ENCODE data around the gene GABRR3.

Gene GABRR3

DNA sequence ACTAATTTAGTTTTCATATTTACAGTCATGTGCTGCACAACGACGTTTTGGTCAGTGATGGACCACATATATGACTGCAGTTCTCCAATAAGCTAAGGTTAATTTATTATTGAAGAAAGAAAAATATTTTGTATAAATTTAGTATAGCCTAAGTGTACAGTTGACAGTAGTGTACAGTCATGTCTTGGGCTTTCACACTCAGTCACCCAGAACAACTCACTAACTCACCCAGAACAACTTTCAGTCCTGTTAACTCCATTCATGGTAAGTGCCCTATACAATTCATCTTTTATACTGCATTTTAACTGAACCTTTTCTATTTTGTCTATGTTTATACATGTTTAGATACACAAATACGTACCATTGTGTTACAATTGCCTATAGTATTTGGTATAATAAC lies 3.8 kb upstream of the GABRR3 start:
- TF ChIP-seq, protein P1, sequence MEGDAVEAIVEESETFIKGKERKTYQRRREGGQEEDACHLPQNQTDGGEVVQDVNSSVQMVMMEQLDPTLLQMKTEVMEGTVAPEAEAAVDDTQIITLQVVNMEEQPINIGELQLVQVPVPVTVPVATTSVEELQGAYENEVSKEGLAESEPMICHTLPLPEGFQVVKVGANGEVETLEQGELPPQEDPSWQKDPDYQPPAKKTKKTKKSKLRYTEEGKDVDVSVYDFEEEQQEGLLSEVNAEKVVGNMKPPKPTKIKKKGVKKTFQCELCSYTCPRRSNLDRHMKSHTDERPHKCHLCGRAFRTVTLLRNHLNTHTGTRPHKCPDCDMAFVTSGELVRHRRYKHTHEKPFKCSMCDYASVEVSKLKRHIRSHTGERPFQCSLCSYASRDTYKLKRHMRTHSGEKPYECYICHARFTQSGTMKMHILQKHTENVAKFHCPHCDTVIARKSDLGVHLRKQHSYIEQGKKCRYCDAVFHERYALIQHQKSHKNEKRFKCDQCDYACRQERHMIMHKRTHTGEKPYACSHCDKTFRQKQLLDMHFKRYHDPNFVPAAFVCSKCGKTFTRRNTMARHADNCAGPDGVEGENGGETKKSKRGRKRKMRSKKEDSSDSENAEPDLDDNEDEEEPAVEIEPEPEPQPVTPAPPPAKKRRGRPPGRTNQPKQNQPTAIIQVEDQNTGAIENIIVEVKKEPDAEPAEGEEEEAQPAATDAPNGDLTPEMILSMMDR (IDR thresholded peaks at IDR 0.05; ENCODE audit: low read depth, low read length, missing control alignments) = no peak
- no peak for DNase-seq
- H3K27me3 ChIP-seq (replicated peaks) = peaks cover 2% of the 10 kb centered on the region
- in situ Hi-C loops (cut with HindIII; ENCODE audit: low pct_ligation_motif_present, low sequenced_read_pairs) = no loop called here
- H3K4me3 ChIP-seq (ENCODE audit: low read depth, low read length) = no peak overlapping the region
- H3K36me3 ChIP-seq (replicated peaks) = no peaks in the 10 kb centered on the region
- no peak overlapping the region for H3K27ac ChIP-seq

DNA sequence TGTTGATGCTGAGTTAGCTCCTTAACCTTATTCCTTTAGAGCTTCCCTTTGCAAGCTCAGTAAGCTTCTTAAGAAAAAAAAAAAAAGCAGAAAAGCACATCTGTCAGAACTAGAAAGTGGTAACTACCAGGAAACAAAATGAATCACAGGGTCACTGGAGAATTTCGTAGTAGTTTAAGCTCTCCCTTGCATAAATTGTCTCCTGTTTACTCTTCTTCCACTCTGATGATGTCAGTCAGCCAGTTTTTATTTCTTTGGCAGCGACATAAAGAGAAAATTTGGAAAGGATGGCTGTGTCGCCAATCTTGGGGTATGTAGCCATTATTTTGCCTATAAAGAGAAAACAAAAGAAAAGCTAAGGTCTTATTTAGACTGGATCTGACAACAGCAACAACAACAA lies 3.2 kb upstream of the GABRR3 start:
- in situ Hi-C loops (cut with HindIII; ENCODE audit: low pct_ligation_motif_present, low sequenced_read_pairs) = no loop called here
- TF ChIP-seq, protein P1 (IDR thresholded peaks at IDR 0.05; ENCODE audit: low read depth, low read length, missing control alignments) = no peak
- Histone ChIP-seq H3K27me3 (replicated peaks) (peaks cover 3% of the 10 kb centered on the region), H3K27ac (no peak overlapping the region), H3K36me3 (replicated peaks) (no peaks in the 10 kb centered on the region), H3K4me3 (ENCODE audit: low read depth, low read length) (no peak overlapping the region)
- no peak for DNase-seq

DNA sequence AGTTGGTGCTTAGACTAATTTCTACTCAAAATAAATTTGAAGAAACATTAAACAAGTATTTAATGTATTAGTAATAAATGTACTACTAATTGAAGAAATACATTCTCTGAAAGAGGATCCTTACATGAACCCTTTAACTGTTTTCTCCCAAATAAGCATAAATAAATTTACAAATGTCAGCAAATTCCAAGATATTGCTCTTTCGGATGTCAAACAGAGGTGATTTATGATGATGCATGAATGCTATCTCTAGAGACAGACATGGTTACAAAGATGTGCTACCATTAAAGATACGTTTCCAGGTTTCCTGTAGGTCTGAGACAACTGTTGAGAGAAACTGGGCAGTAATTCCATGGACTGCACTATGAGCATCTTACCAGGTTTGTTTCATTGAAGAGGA lies 629 bp downstream of the GABRR3 start:
- no peak overlapping the region for H3K4me3 ChIP-seq (ENCODE audit: low read depth, low read length)
- peaks cover 3% of the 10 kb centered on the region for H3K27me3 ChIP-seq (replicated peaks)
- no peak overlapping the region for H3K27ac ChIP-seq
- DNase-seq = no peak
- TF ChIP-seq, protein P1 (IDR thresholded peaks at IDR 0.05; ENCODE audit: low read depth, low read length, missing control alignments) = no peak
- in situ Hi-C loops (cut with HindIII; ENCODE audit: low pct_ligation_motif_present, low sequenced_read_pairs) = no loop called here
- H3K36me3 ChIP-seq (replicated peaks) = no peaks in the 10 kb centered on the region

- Histone ChIP-seq H3K4me3 (ENCODE audit: low read depth, low read length) (no peak overlapping the region), H3K27me3 (replicated peaks) (peaks cover 3% of the 10 kb centered on the region), H3K36me3 (replicated peaks) (no peaks in the 10 kb centered on the region), H3K27ac (no peak overlapping the region)
- TF ChIP-seq, protein P1 (IDR thresholded peaks at IDR 0.05; ENCODE audit: low read depth, low read length, missing control alignments) = no peak
- in situ Hi-C loops (cut with HindIII; ENCODE audit: low pct_ligation_motif_present, low sequenced_read_pairs) = no loop called here
- no peak for DNase-seq
These were observed 1.1 kb downstream of the GABRR3 start for GRCh38 chr3:98034036-98034435.

GRCh38 chr3:98032904-98033303 lies 2.2 kb downstream of the GABRR3 start:
- Histone ChIP-seq H3K4me3 (ENCODE audit: low read depth, low read length) (no peak overlapping the region), H3K27ac (no peak overlapping the region), H3K27me3 (replicated peaks) (peaks cover 3% of the 10 kb centered on the region), H3K36me3 (replicated peaks) (no peaks in the 10 kb centered on the region)
- DNase-seq = no peak
- in situ Hi-C loops (cut with HindIII; ENCODE audit: low pct_ligation_motif_present, low sequenced_read_pairs) = no loop called here
- TF ChIP-seq, protein P1 (IDR thresholded peaks at IDR 0.05; ENCODE audit: low read depth, low read length, missing control alignments) = no peak

GRCh38 chr3:98032265-98032664 lies 2.9 kb downstream of the GABRR3 start:
- DNase-seq = no peak
- in situ Hi-C loops (cut with HindIII; ENCODE audit: low pct_ligation_motif_present, low sequenced_read_pairs) = no loop called here
- Histone ChIP-seq H3K4me3 (ENCODE audit: low read depth, low read length) (no peak overlapping the region), H3K36me3 (replicated peaks) (no peaks in the 10 kb centered on the region), H3K27me3 (replicated peaks) (peaks cover 3% of the 10 kb centered on the region), H3K27ac (no peak overlapping the region)
- TF ChIP-seq, protein P1 (IDR thresholded peaks at IDR 0.05; ENCODE audit: low read depth, low read length, missing control alignments) = no peak
